Measurements from ENCODE around the gene SIRT1.
"Not testable (repeated sequence)": the region's sequence is repeated elsewhere in the genome, so short reads cannot be mapped to it uniquely, and the experiment has no call there.

Gene SIRT1

GRCh38 chr10:67955614-67956013 is 71.2 kb downstream of the SIRT1 start:
- TF ChIP-seq CTCF (IDR thresholded peaks at IDR 0.05; ENCODE audit: low read depth, low read length), result no peak
- H3K4me3 ChIP-seq (replicated peaks in 1 of 2; ENCODE audit: low read depth in 2 of 2, low read length in 2 of 2), result no peak overlapping the region

GRCh38 chr10:67959839-67960476 is 75.5 kb downstream of the SIRT1 start:
- TF ChIP-seq CTCF (IDR thresholded peaks at IDR 0.05; ENCODE audit: low read depth, low read length), result no peak
- no peak overlapping the region for H3K4me3 ChIP-seq (replicated peaks in 1 of 2; ENCODE audit: low read depth in 2 of 2, low read length in 2 of 2)
- no peak for DNase-seq (ENCODE audit: low read depth in 2 of 2)

More at GRCh38 chr10:67955614-67956013, 71.2 kb downstream of the SIRT1 start:
- no peak for DNase-seq (ENCODE audit: low read depth in 2 of 2)

GRCh38 chr10:67965456-67965855 is 81.0 kb downstream of the SIRT1 start:
- H3K4me3 ChIP-seq (replicated peaks in 1 of 2; ENCODE audit: low read depth in 2 of 2, low read length in 2 of 2), result no peak overlapping the region
- no peak for TF ChIP-seq CTCF (IDR thresholded peaks at IDR 0.05; ENCODE audit: low read depth, low read length)
- no peak for DNase-seq (ENCODE audit: low read depth in 2 of 2)

- DNase-seq (ENCODE audit: low read depth in 2 of 2); H3K4me3 ChIP-seq (replicated peaks in 1 of 2; ENCODE audit: low read depth in 2 of 2, low read length in 2 of 2): not testable (repeated sequence)
Measured at GRCh38 chr10:67966035-67966434, 81.6 kb downstream of the SIRT1 start.
